Adrenal gland (tissue), 5 donors: ENCODE measurements around the gene PHLDB1.
"Not testable (repeated sequence)": the region's sequence is repeated elsewhere in the genome, so short reads cannot be mapped to it uniquely, and the experiment has no call there.

Source experiments
- POLR2A ChIP-seq, 2 donors: fragments of 450-650 bp; IDR thresholded peaks; one replicate each; pipeline ENCODE4 v1.6.1; 2017; ENCODE audit warnings: antibody characterized with exemption in 2 of 2, mild to moderate bottlenecking in 2 of 2, moderate library complexity in 1 of 2
- TF ChIP-seq, protein P1 (sequence below), 6 experiments: fragments of 450-650 bp in 4 of 6; fragments of 200-600 bp in 2 of 6; sonication (generic) in 1 of 6; IDR thresholded peaks; 1 replicate in 5 of 6; 2 replicates in 1 of 6; pipeline versions ENCODE4 v1.5.1 to v1.8.0; 2016 to 2021; ENCODE audit warnings: antibody characterized with exemption in 6 of 6, mild to moderate bottlenecking in 2 of 6, moderate library complexity in 1 of 6
- donor health status: DM: no; HTN: no; CAD: no.

DNA sequence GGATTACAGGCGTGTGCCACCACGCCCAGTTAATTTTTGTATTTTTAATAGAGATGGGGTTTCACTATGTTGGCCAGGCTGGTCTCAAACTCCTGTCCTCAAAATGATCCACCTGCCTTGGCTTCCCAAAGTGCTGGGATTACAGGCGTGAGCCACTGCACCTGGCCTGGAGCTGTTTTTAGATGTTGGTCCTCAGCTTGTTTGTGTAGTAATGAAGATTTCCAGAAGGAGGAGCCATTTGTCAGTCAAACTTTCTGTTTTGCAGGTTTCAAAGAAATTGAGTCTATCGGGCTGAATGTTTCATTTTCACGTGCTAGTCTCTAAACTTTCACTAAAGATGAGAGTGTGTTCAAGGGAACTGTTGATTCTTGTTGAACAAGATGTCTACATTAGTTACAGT is 12.4 kb upstream of the PHLDB1 start:
- TF ChIP-seq, protein P1, sequence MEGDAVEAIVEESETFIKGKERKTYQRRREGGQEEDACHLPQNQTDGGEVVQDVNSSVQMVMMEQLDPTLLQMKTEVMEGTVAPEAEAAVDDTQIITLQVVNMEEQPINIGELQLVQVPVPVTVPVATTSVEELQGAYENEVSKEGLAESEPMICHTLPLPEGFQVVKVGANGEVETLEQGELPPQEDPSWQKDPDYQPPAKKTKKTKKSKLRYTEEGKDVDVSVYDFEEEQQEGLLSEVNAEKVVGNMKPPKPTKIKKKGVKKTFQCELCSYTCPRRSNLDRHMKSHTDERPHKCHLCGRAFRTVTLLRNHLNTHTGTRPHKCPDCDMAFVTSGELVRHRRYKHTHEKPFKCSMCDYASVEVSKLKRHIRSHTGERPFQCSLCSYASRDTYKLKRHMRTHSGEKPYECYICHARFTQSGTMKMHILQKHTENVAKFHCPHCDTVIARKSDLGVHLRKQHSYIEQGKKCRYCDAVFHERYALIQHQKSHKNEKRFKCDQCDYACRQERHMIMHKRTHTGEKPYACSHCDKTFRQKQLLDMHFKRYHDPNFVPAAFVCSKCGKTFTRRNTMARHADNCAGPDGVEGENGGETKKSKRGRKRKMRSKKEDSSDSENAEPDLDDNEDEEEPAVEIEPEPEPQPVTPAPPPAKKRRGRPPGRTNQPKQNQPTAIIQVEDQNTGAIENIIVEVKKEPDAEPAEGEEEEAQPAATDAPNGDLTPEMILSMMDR (IDR thresholded peaks at IDR 0.05), result peak; percentile 29 to 70 (median 54)
- TF ChIP-seq POLR2A (IDR thresholded peaks at IDR 0.05), result not testable (repeated sequence)
